Measurements from ENCODE around the gene GTF2E1.
"Not testable (repeated sequence)": the region's sequence is repeated elsewhere in the genome, so short reads cannot be mapped to it uniquely, and the experiment has no call there.

Gene GTF2E1

GRCh38 chr3:120770891-120771290 lies 28.3 kb downstream of the GTF2E1 start:
- H3K4me1 Mint-ChIP-seq, result peaks cover 19% of the 10 kb centered on the region
- H3K27ac Mint-ChIP-seq, result no peak overlapping the region
- peaks cover 5% of the 10 kb centered on the region for H3K36me3 Mint-ChIP-seq (ENCODE audit: low read depth)
- no peaks in the 10 kb centered on the region for H3K9me3 Mint-ChIP-seq
- no peak for DNase-seq
- no peak for TF ChIP-seq CTCF (IDR thresholded peaks at IDR 0.05)
- H3K27me3 Mint-ChIP-seq (ENCODE audit: low read depth, poor library complexity), result no peaks in the 10 kb centered on the region
- no peak overlapping the region for H3K4me3 Mint-ChIP-seq

GRCh38 chr3:120772081-120772480 lies 29.5 kb downstream of the GTF2E1 start:
- DNase-seq, result no peak
- H3K27me3 Mint-ChIP-seq (ENCODE audit: low read depth, poor library complexity), result no peaks in the 10 kb centered on the region
- peaks cover 12% of the 10 kb centered on the region for H3K4me1 Mint-ChIP-seq
- H3K36me3 Mint-ChIP-seq (ENCODE audit: low read depth), result peaks cover 5% of the 10 kb centered on the region
- no peak overlapping the region for H3K27ac Mint-ChIP-seq
- TF ChIP-seq CTCF (IDR thresholded peaks at IDR 0.05), result no peak
- H3K4me3 Mint-ChIP-seq, result no peak overlapping the region
- no peaks in the 10 kb centered on the region for H3K9me3 Mint-ChIP-seq

GRCh38 chr3:120773932-120774331 lies 31.4 kb downstream of the GTF2E1 start:
- no peak for TF ChIP-seq CTCF (IDR thresholded peaks at IDR 0.05)
- Mint-ChIP-seq H3K9me3 (no peaks in the 10 kb centered on the region), H3K27me3 (ENCODE audit: low read depth, poor library complexity) (no peaks in the 10 kb centered on the region), H3K27ac (no peak overlapping the region), H3K4me3 (no peak overlapping the region), H3K36me3 (ENCODE audit: low read depth) (peaks cover 5% of the 10 kb centered on the region), H3K4me1 (no peaks in the 10 kb centered on the region)
- DNase-seq, result no peak

GRCh38 chr3:120775411-120775810 lies 32.9 kb downstream of the GTF2E1 start:
- Mint-ChIP-seq H3K27me3 (ENCODE audit: low read depth, poor library complexity) (no peaks in the 10 kb centered on the region), H3K27ac (no peak overlapping the region), H3K4me3 (no peak overlapping the region), H3K36me3 (ENCODE audit: low read depth) (peaks cover 10% of the 10 kb centered on the region), H3K4me1 (no peaks in the 10 kb centered on the region), H3K9me3 (no peaks in the 10 kb centered on the region)
- TF ChIP-seq CTCF (IDR thresholded peaks at IDR 0.05), result no peak
- DNase-seq, result no peak

GRCh38 chr3:120778776-120779175 lies 36.2 kb downstream of the GTF2E1 start:
- no peak overlapping the region for H3K4me3 Mint-ChIP-seq
- no peak overlapping the region for H3K27ac Mint-ChIP-seq
- H3K36me3 Mint-ChIP-seq (ENCODE audit: low read depth), result peaks cover 21% of the 10 kb centered on the region
- no peak for TF ChIP-seq CTCF (IDR thresholded peaks at IDR 0.05)
- no peak for DNase-seq
- no peaks in the 10 kb centered on the region for H3K4me1 Mint-ChIP-seq
- H3K27me3 Mint-ChIP-seq (ENCODE audit: low read depth, poor library complexity), result no peaks in the 10 kb centered on the region
- H3K9me3 Mint-ChIP-seq, result no peaks in the 10 kb centered on the region

GRCh38 chr3:120780977-120781376 lies 38.4 kb downstream of the GTF2E1 start:
- H3K36me3 Mint-ChIP-seq (ENCODE audit: low read depth), result peaks cover 29% of the 10 kb centered on the region
- no peak for DNase-seq
- H3K27ac Mint-ChIP-seq, result no peak overlapping the region
- no peaks in the 10 kb centered on the region for H3K27me3 Mint-ChIP-seq (ENCODE audit: low read depth, poor library complexity)
- no peaks in the 10 kb centered on the region for H3K9me3 Mint-ChIP-seq
- no peaks in the 10 kb centered on the region for H3K4me1 Mint-ChIP-seq
- H3K4me3 Mint-ChIP-seq, result no peak overlapping the region
- TF ChIP-seq CTCF (IDR thresholded peaks at IDR 0.05), result no peak

- H3K36me3 Mint-ChIP-seq (ENCODE audit: low read depth), result peaks cover 19% of the 10 kb centered on the region
- not testable (repeated sequence) for H3K9me3 Mint-ChIP-seq; H3K4me1 Mint-ChIP-seq; H3K4me3 Mint-ChIP-seq; DNase-seq; H3K27me3 Mint-ChIP-seq (ENCODE audit: low read depth, poor library complexity); H3K27ac Mint-ChIP-seq
Observed at GRCh38 chr3:120785832-120786231, 43.3 kb downstream of the GTF2E1 start.
